H9 (cell line): Measurements from ENCODE around the gene RASGEF1C. TPM values are rescaled to one million over a fixed set of nuclear protein-coding genes. Genes with fewer than 3 reads are reported as not detected.

Source experiments
- DNase-seq: peaks from one replicate; pipeline ENCODE4 v3.0.0-alpha.2; 2017
- H2AFZ ChIP-seq: one replicate; pipeline ENCODE4 v1.6.1; 2013; ENCODE audit warnings: mild to moderate bottlenecking, low read length, control low read depth, moderate library complexity
- H2AK5ac ChIP-seq: 2 replicates; pipeline ENCODE4 v1.6.1; 2013; ENCODE audit warnings: low read length, control low read depth, mixed read lengths; ENCODE audit not compliant: insufficient read length
- H2BK120ac ChIP-seq: one replicate; pipeline ENCODE4 v1.6.1; 2013; ENCODE audit warnings: low read depth, mild to moderate bottlenecking, low read length, control low read depth, inconsistent platforms; ENCODE audit not compliant: poor library complexity, severe bottlenecking
- H2BK12ac ChIP-seq: 2 replicates; pipeline ENCODE4 v1.6.1; 2013; ENCODE audit warnings: low read length, control low read depth, mixed read lengths, low read depth; ENCODE audit not compliant: insufficient read length
- H2BK15ac ChIP-seq: 2 replicates; pipeline ENCODE4 v1.6.1; 2013; ENCODE audit warnings: low read depth, low read length, control low read depth
- H2BK20ac ChIP-seq: one replicate; pipeline ENCODE4 v1.6.1; 2013; ENCODE audit warnings: low read depth, mild to moderate bottlenecking, low read length, control low read depth, inconsistent platforms; ENCODE audit not compliant: poor library complexity, severe bottlenecking
- H2BK5ac ChIP-seq: 2 replicates; pipeline ENCODE4 v1.6.1; 2013; ENCODE audit warnings: low read length, control low read depth, mixed read lengths; ENCODE audit not compliant: insufficient read length
- H3K14ac ChIP-seq: 2 replicates; pipeline ENCODE4 v1.6.1; 2013; ENCODE audit warnings: low read length, control low read depth; ENCODE audit not compliant: insufficient read depth
- H3K18ac ChIP-seq: 2 replicates; pipeline ENCODE4 v1.6.1; 2013; ENCODE audit warnings: low read depth, mild to moderate bottlenecking, mixed read lengths, low read length, control low read depth; ENCODE audit not compliant: insufficient read length
- H3K23ac ChIP-seq: 2 replicates; pipeline ENCODE4 v1.6.1; 2013; ENCODE audit warnings: low read length, control low read depth, mixed read lengths, low read depth; ENCODE audit not compliant: insufficient read length
- H3K23me2 ChIP-seq: 2 replicates; pipeline ENCODE4 v1.6.1; 2013; ENCODE audit warnings: low read depth, mild to moderate bottlenecking, mixed read lengths, low read length, control low read depth; ENCODE audit not compliant: insufficient read length, poor library complexity, severe bottlenecking
- H3K27ac ChIP-seq: 2 replicates; pipeline ENCODE4 v1.5.1; 2013; ENCODE audit warnings: low read length, control low read depth, mixed read lengths, low read depth; ENCODE audit not compliant: insufficient read length
- H3K27me3 ChIP-seq: 2 replicates; pipeline ENCODE4 v1.6.1; 2013; ENCODE audit warnings: low read length, control low read depth, inconsistent platforms; ENCODE audit not compliant: insufficient read depth
- H3K4ac ChIP-seq: 2 replicates; pipeline ENCODE4 v1.6.1; 2013; ENCODE audit warnings: low read depth, mild to moderate bottlenecking, control low read depth, inconsistent platforms, low read length, moderate library complexity
- H3K4me1 ChIP-seq: 2 replicates; pipeline ENCODE4 v1.6.1; 2013; ENCODE audit warnings: low read length, control low read depth, inconsistent platforms; ENCODE audit not compliant: insufficient read depth
- H3K4me2 ChIP-seq: 2 replicates; pipeline ENCODE4 v1.6.1; 2013; ENCODE audit warnings: low read length, control low read depth, mixed read lengths; ENCODE audit not compliant: insufficient read length, insufficient read depth
- H3K56ac ChIP-seq: 2 replicates; pipeline ENCODE4 v1.6.1; 2013; ENCODE audit warnings: low read depth, mild to moderate bottlenecking, mixed read lengths, low read length, control low read depth; ENCODE audit not compliant: insufficient read length
- H3K79me1 ChIP-seq: 2 replicates; pipeline ENCODE4 v1.6.1; 2013; ENCODE audit warnings: low read depth, mild to moderate bottlenecking, moderate library complexity, low read length, control low read depth, inconsistent platforms; ENCODE audit not compliant: insufficient read depth, poor library complexity, severe bottlenecking
- H3K79me2 ChIP-seq: 2 replicates; pipeline ENCODE4 v1.6.1; 2013; ENCODE audit warnings: low read length, control low read depth, inconsistent platforms; ENCODE audit not compliant: insufficient read depth
- H3K9ac ChIP-seq: 2 replicates; pipeline ENCODE4 v1.6.1; 2013; ENCODE audit warnings: low read length, control low read depth, mixed read lengths; ENCODE audit not compliant: insufficient read length; ENCODE audit errors: extremely low read depth
- H3K9me3 ChIP-seq: one replicate; pipeline ENCODE4 v1.6.1; 2013; ENCODE audit warnings: low read depth, low read length, inconsistent platforms; ENCODE audit not compliant: control insufficient read depth
- H3T11ph ChIP-seq: one replicate; pipeline ENCODE4 v1.6.1; 2013; ENCODE audit warnings: mild to moderate bottlenecking, low read length, control low read depth, inconsistent platforms
- H4K20me1 ChIP-seq: one replicate; pipeline ENCODE4 v1.6.1; 2013; ENCODE audit not compliant: control insufficient read depth, insufficient read length, insufficient read depth
- H4K5ac ChIP-seq: 2 replicates; pipeline ENCODE4 v1.6.1; 2013; ENCODE audit warnings: low read depth, mild to moderate bottlenecking, mixed read lengths, low read length, control low read depth; ENCODE audit not compliant: insufficient read length
- H4K8ac ChIP-seq: replicated peaks from 2 replicates; pipeline ENCODE4 v1.6.1; 2013; ENCODE audit warnings: low read length, control low read depth, mixed read lengths, low read depth; ENCODE audit not compliant: insufficient read length
- H4K91ac ChIP-seq: 2 replicates; pipeline ENCODE4 v1.6.1; 2013; ENCODE audit warnings: low read depth, mild to moderate bottlenecking, moderate library complexity, mixed read lengths, low read length, control low read depth; ENCODE audit not compliant: insufficient read length
- H3K27ac Mint-ChIP-seq, 3 experiments: 2 replicates in 2 of 3; 3 replicates in 1 of 3; pipeline ENCODE4 v1.8.0; 2020 to 2021; ENCODE audit warnings: mixed read lengths in 3 of 3, mild to moderate bottlenecking in 1 of 3, moderate library complexity in 1 of 3
- H3K27me3 Mint-ChIP-seq: 2 replicates; pipeline ENCODE4 v1.8.0; 2021; ENCODE audit warnings: low read depth, mild to moderate bottlenecking, moderate library complexity, mixed read lengths
- H3K36me3 Mint-ChIP-seq, 3 experiments: 2 replicates in 2 of 3; 3 replicates in 1 of 3; pipeline ENCODE4 v1.8.0; 2020 to 2021; ENCODE audit warnings: low read depth in 3 of 3, mixed read lengths in 3 of 3; ENCODE audit not compliant: insufficient read depth in 1 of 3
- H3K4me1 Mint-ChIP-seq, 2 experiments: 2 replicates each; pipeline ENCODE4 v1.8.0; 2020; ENCODE audit warnings: mixed read lengths in 2 of 2
- H3K4me3 Mint-ChIP-seq, 2 experiments: 2 replicates in 1 of 2; 3 replicates in 1 of 2; pipeline ENCODE4 v1.8.0; 2020 to 2021; ENCODE audit warnings: mild to moderate bottlenecking in 2 of 2, mixed read lengths in 2 of 2, moderate library complexity in 1 of 2
- H3K9me3 Mint-ChIP-seq, 2 experiments: 2 replicates in 1 of 2; 3 replicates in 1 of 2; pipeline ENCODE4 v1.8.0; 2020; ENCODE audit warnings: mild to moderate bottlenecking in 2 of 2, mixed read lengths in 2 of 2, moderate library complexity in 1 of 2
- CTCF ChIP-seq: fragments of 200-600 bp; sonication (generic); conservative IDR thresholded peaks from 3 replicates; pipeline ENCODE4 v1.8.0; 2021; ENCODE audit warnings: antibody characterized with exemption, mild to moderate bottlenecking
- WGBS: extraction: QIAGEN DNeasy Blood & Tissue Kit; methylation state at CpG from one replicate; pipeline ENCODE4 v1.1.7; 2013; ENCODE audit warnings: missing lambda C conversion rate, low lambda C conversion rate, mixed read lengths; ENCODE audit not compliant: insufficient read length; ENCODE audit errors: extremely low coverage; 5-methylcytosine and 5-hydroxymethylcytosine counted together
- total RNA-seq: library from RNA; stranded (reverse); gene quantifications from 2 replicates; pipeline ENCODE4 v1.2.1, GENCODE V29; 2021

Gene RASGEF1C
- total RNA-seq, 1 experiment from 2014 or later, result 0.83 TPM

- H3K18ac ChIP-seq, result no peak overlapping the region
- no peak overlapping the region for H2BK15ac ChIP-seq
- no peak for DNase-seq
- Mint-ChIP-seq H3K27ac (no peak overlapping the region; a peak in 1 of 7 replicates), H3K4me1 (no peaks in the 10 kb centered on the region), H3K9me3 (peaks cover 5 to 6% of the 10 kb centered on the region in 2 experiments; a peak in 4 of 5 replicates), H3K4me3 (no peak overlapping the region), H3K36me3 (no peaks in the 10 kb centered on the region; a peak in 1 of 7 replicates), H3K27me3 (peaks cover 14% of the 10 kb centered on the region)
- H2AFZ ChIP-seq, result no peak overlapping the region
- H4K91ac ChIP-seq, result no peak overlapping the region
- H2BK120ac ChIP-seq, result no peak overlapping the region
- H2BK5ac ChIP-seq, result no peak overlapping the region
- H3K56ac ChIP-seq, result no peak overlapping the region
- no peak overlapping the region for H3K9ac ChIP-seq
- H3K27me3 ChIP-seq, result no peaks in the 10 kb centered on the region
- WGBS, result no CpG with 5 or more reads among the region's 23 CpGs
- no peaks in the 10 kb centered on the region for H3K79me2 ChIP-seq
- H3K9me3 ChIP-seq, result no peaks in the 10 kb centered on the region
- no peak overlapping the region for H3K4ac ChIP-seq
- no peak overlapping the region for H3K27ac ChIP-seq
- no peak overlapping the region for H4K8ac ChIP-seq
- H3K23me2 ChIP-seq, result no peaks in the 10 kb centered on the region
- H3K79me1 ChIP-seq, result no peaks in the 10 kb centered on the region
- H3K4me2 ChIP-seq, result no peak overlapping the region
- no peaks in the 10 kb centered on the region for H3K4me1 ChIP-seq
- no peaks in the 10 kb centered on the region for H4K20me1 ChIP-seq
- no peak overlapping the region for H2BK20ac ChIP-seq
- H3K23ac ChIP-seq, result no peak overlapping the region
- H3T11ph ChIP-seq, result no peak overlapping the region
- H2AK5ac ChIP-seq, result no peak overlapping the region
- TF ChIP-seq CTCF, result no peak
- H3K14ac ChIP-seq, result no peak overlapping the region
- H4K5ac ChIP-seq, result no peak overlapping the region
- no peak overlapping the region for H2BK12ac ChIP-seq
Measured at GRCh38 chr5:180142021-180142765, 66.8 kb downstream of the RASGEF1C start.
